ENCODE measurements around the gene TRIM41. TPM values are rescaled to one million over a fixed set of nuclear protein-coding genes. Genes with fewer than 3 reads are reported as not detected.

Gene TRIM41
- total RNA-seq, 1 donor from 2014 or later = 20.9 TPM

Small RNA genes lying within 50 kb of the gene (microRNA-seq; reads per million reads assigned to microRNA genes)
- not detected for gene MIR4638

Other genes with a start within 250 kb of the TRIM41 start
- gene BTNL3, start 234.4 kb upstream of the TRIM41 start, total RNA-seq = not detected
- 37.6 TPM for gene BTNL9, start 183.0 kb upstream of the TRIM41 start, total RNA-seq
- gene OR2V1, start 92.1 kb upstream of the TRIM41 start, total RNA-seq = not detected
- gene OR2V2, start 75.7 kb upstream of the TRIM41 start, total RNA-seq = not detected
- gene TRIM7, start 18.1 kb upstream of the TRIM41 start, total RNA-seq = 14.4 TPM
- gene RACK1, start 20.6 kb downstream of the TRIM41 start, total RNA-seq = 693 TPM
- 9.2 TPM for gene TRIM52, start 37.9 kb downstream of the TRIM41 start, total RNA-seq
- not detected for gene OR4F3, start 144.0 kb downstream of the TRIM41 start, total RNA-seq

Measured in Right ventricle myocardium inferior (tissue), 1 donor.